ENCODE results near the gene TTF2. TPM values are rescaled to one million over a fixed set of nuclear protein-coding genes. Genes with fewer than 3 reads are reported as not detected.

TTF2 gene
- total and polyA plus RNA-seq, 9 of the 15 experiments (the other 6 are each of a cell fraction or from before 2014, with no cell fraction given), result 9.4 to 71.1 (median 42.1) TPM

DNA sequence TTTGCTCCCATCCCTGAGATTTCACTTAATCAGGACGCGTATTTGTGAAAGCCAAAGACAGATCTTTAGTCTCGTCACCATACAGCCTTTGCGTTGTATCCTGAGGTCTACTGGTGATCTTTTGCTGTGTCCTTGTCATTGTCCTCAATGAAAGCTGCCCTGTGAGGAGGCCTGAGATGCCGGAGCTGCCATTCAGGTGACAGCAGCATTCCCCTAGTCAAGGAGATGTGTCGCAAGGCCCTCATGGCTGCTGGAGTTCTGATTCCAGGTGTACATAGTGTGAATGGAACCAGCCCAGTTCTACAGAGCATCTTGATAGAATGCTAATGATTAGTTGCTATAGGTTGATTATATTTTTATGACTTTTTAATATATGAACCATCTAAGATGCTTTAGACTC, 24.1 kb downstream of the TTF2 start (continued):
- TF ChIP-seq, protein P1, sequence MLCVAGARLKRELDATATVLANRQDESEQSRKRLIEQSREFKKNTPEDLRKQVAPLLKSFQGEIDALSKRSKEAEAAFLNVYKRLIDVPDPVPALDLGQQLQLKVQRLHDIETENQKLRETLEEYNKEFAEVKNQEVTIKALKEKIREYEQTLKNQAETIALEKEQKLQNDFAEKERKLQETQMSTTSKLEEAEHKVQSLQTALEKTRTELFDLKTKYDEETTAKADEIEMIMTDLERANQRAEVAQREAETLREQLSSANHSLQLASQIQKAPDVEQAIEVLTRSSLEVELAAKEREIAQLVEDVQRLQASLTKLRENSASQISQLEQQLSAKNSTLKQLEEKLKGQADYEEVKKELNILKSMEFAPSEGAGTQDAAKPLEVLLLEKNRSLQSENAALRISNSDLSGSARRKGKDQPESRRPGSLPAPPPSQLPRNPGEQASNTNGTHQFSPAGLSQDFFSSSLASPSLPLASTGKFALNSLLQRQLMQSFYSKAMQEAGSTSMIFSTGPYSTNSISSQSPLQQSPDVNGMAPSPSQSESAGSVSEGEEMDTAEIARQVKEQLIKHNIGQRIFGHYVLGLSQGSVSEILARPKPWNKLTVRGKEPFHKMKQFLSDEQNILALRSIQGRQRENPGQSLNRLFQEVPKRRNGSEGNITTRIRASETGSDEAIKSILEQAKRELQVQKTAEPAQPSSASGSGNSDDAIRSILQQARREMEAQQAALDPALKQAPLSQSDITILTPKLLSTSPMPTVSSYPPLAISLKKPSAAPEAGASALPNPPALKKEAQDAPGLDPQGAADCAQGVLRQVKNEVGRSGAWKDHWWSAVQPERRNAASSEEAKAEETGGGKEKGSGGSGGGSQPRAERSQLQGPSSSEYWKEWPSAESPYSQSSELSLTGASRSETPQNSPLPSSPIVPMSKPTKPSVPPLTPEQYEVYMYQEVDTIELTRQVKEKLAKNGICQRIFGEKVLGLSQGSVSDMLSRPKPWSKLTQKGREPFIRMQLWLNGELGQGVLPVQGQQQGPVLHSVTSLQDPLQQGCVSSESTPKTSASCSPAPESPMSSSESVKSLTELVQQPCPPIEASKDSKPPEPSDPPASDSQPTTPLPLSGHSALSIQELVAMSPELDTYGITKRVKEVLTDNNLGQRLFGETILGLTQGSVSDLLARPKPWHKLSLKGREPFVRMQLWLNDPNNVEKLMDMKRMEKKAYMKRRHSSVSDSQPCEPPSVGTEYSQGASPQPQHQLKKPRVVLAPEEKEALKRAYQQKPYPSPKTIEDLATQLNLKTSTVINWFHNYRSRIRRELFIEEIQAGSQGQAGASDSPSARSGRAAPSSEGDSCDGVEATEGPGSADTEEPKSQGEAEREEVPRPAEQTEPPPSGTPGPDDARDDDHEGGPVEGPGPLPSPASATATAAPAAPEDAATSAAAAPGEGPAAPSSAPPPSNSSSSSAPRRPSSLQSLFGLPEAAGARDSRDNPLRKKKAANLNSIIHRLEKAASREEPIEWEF (CRISPR knock-in tag; IDR thresholded peaks at IDR 0.05), result no peak
- no peak for TF ChIP-seq SMARCB1 (IDR thresholded peaks at IDR 0.05; ENCODE audit: insufficient read length, low read depth)
- no peak for TF ChIP-seq TSC22D4 (tag; IDR thresholded peaks at IDR 0.05)
- TF ChIP-seq SMARCE1 (IDR thresholded peaks at IDR 0.05), result no peak
- TF ChIP-seq, protein P2, sequence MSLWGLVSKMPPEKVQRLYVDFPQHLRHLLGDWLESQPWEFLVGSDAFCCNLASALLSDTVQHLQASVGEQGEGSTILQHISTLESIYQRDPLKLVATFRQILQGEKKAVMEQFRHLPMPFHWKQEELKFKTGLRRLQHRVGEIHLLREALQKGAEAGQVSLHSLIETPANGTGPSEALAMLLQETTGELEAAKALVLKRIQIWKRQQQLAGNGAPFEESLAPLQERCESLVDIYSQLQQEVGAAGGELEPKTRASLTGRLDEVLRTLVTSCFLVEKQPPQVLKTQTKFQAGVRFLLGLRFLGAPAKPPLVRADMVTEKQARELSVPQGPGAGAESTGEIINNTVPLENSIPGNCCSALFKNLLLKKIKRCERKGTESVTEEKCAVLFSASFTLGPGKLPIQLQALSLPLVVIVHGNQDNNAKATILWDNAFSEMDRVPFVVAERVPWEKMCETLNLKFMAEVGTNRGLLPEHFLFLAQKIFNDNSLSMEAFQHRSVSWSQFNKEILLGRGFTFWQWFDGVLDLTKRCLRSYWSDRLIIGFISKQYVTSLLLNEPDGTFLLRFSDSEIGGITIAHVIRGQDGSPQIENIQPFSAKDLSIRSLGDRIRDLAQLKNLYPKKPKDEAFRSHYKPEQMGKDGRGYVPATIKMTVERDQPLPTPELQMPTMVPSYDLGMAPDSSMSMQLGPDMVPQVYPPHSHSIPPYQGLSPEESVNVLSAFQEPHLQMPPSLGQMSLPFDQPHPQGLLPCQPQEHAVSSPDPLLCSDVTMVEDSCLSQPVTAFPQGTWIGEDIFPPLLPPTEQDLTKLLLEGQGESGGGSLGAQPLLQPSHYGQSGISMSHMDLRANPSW (CRISPR knock-in tag; IDR thresholded peaks at IDR 0.05), result no peak
- TF ChIP-seq IFI16 (CRISPR knock-in tag; IDR thresholded peaks at IDR 0.05), result no peak
- TF ChIP-seq PHB2 (IDR thresholded peaks at IDR 0.05; ENCODE audit: low read depth), result no peak
- no peak for TF ChIP-seq GABPA (tag; conservative IDR thresholded peaks at IDR 0.05; ENCODE audit: low read depth)
- TF ChIP-seq NR3C1 (CRISPR knock-in tag; IDR thresholded peaks at IDR 0.05), result no peak

Data from K562 (cell line).